Muscle layer of colon (tissue), 2 donors: ENCODE results near the gene DENND2A.
"Not testable (repeated sequence)": the region's sequence is repeated elsewhere in the genome, so short reads cannot be mapped to it uniquely, and the experiment has no call there.

Experiments used
- H3K27ac ChIP-seq: one replicate; pipeline ENCODE4 v1.7.0; 2013; ENCODE audit warnings: low read depth, mild to moderate bottlenecking, low read length, moderate library complexity
- H3K27me3 ChIP-seq, 2 donors: one replicate each; pipeline ENCODE4 v1.7.0; 2013; ENCODE audit warnings: low read length in 2 of 2, mild to moderate bottlenecking in 2 of 2; ENCODE audit not compliant: insufficient read depth in 2 of 2, control insufficient read depth in 1 of 2
- H3K36me3 ChIP-seq: one replicate; pipeline ENCODE4 v1.7.0; 2013; ENCODE audit warnings: mild to moderate bottlenecking, low read length; ENCODE audit not compliant: insufficient read depth
- H3K4me1 ChIP-seq: one replicate; pipeline ENCODE4 v1.7.0; 2013; ENCODE audit warnings: mild to moderate bottlenecking, low read length; ENCODE audit not compliant: insufficient read depth
- H3K4me3 ChIP-seq, 2 donors: one replicate each; pipeline ENCODE4 v1.7.0; 2013; ENCODE audit warnings: low read length in 2 of 2, low read depth in 1 of 2, mild to moderate bottlenecking in 1 of 2, moderate library complexity in 1 of 2
- H3K9ac ChIP-seq: one replicate; pipeline ENCODE4 v1.7.0; 2013; ENCODE audit warnings: low read length
- H3K9me3 ChIP-seq: one replicate; pipeline ENCODE4 v1.7.0; 2013; ENCODE audit warnings: mild to moderate bottlenecking, low read length
- donor health status: abdominal sarcoma.
- donor health status: Adenocarcinoma of cecum.

DENND2A gene

DNA sequence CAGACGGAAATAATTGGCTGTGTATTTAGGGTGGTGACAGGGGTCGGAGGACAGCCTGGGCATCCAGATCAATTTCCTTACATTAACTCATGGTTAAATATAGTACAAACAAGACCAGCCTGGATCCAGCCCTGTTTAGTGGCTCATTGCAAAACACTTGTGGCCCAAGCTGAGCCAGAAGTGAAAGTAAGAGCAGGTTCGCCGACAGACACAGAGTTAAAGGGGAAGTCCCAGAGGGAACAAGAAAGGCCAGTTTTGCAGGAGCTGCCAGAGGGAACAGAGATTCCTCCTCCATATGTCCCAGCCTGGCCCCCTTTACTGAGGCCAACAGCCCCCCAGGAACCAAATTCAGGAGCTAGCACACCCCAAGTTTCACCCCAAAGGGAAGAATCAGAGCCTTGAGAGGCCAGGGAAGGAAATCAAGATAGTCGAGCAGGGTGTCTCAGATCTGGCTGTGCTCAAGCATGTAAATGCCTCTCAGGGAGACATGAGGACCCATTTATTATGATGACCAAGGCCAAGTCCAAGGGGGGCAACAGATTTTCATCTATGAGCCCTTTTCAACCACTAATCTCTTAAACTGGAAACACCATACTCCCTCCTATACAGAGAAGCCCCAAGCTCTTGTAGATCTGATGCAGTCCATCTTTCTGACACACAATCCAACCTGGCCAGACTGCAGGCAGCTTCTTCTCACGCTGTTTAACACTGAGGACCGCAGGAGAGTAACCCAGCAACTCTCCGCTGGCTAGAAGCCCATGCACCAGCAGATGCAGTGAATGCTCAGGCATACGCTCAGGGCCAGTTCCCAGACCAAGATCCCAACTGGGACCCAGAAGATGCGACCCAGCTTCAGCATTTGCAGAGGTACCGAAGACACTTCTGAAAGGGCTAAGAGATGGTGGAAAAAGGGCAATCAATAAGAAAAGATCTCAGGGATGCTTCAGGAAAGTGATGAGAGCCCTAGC, 16.2 kb upstream of the DENND2A start:
- Histone ChIP-seq H3K9me3 (no peaks in the 10 kb centered on the region), H3K4me1 (peaks cover 22% of the 10 kb centered on the region), H3K27ac (no peak overlapping the region), H3K27me3 (no peaks in the 10 kb centered on the region), H3K36me3 (no peaks in the 10 kb centered on the region), H3K4me3 (peak overlapping the region; percentile 47), H3K9ac (no peak overlapping the region)

GRCh38 chr7:140655511-140656408, 15.1 kb upstream of the DENND2A start:
- Histone ChIP-seq H3K9ac (no peak overlapping the region), H3K9me3 (no peaks in the 10 kb centered on the region), H3K4me1 (peaks cover 22% of the 10 kb centered on the region), H3K4me3 (peak overlapping the region in 1 of 2 donors; percentile 47), H3K27ac (no peak overlapping the region), H3K36me3 (no peaks in the 10 kb centered on the region), H3K27me3 (no peaks in the 10 kb centered on the region)

DNA sequence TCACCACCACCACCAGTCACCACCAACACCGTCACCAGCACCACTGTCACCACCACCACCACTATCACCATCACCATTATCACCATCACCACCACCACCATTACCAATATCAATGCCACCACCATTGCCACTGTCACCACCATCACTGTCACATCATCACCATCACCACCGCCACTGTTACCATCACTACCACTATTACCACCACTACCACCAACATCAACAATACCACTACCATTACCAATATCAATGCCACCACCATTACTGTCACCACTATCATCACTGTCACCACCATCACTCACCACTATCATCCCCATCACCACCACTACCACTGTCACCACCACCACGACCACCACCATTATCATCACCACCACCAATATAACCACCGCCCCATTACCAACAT, 14.0 kb upstream of the DENND2A start:
- H3K4me3 ChIP-seq, result no peak overlapping the region
- no peaks in the 10 kb centered on the region for H3K9me3 ChIP-seq
- no peaks in the 10 kb centered on the region for H3K36me3 ChIP-seq
- H3K27ac ChIP-seq, result no peak overlapping the region
- peaks cover 22% of the 10 kb centered on the region for H3K4me1 ChIP-seq
- H3K9ac ChIP-seq, result no peak overlapping the region
- no peaks in the 10 kb centered on the region for H3K27me3 ChIP-seq

DNA sequence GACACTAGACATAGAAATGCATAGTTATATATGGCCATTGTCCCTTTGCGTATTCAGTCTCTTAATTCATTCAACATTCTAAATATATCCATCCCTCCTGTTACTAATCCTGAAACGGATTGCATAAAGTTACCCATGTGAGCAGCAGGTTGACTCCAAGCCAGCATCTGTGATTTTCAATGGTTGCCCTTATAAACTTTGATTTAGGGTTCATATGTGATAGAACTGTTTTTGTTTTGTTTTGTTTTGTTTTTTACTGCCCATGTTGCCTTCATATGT, 13.4 kb upstream of the DENND2A start:
- H3K9ac ChIP-seq, result no peak overlapping the region
- peaks cover 22% of the 10 kb centered on the region for H3K4me1 ChIP-seq
- no peaks in the 10 kb centered on the region for H3K9me3 ChIP-seq
- H3K36me3 ChIP-seq, result no peaks in the 10 kb centered on the region
- no peak overlapping the region for H3K4me3 ChIP-seq
- H3K27me3 ChIP-seq, result no peaks in the 10 kb centered on the region
- H3K27ac ChIP-seq, result no peak overlapping the region

DNA sequence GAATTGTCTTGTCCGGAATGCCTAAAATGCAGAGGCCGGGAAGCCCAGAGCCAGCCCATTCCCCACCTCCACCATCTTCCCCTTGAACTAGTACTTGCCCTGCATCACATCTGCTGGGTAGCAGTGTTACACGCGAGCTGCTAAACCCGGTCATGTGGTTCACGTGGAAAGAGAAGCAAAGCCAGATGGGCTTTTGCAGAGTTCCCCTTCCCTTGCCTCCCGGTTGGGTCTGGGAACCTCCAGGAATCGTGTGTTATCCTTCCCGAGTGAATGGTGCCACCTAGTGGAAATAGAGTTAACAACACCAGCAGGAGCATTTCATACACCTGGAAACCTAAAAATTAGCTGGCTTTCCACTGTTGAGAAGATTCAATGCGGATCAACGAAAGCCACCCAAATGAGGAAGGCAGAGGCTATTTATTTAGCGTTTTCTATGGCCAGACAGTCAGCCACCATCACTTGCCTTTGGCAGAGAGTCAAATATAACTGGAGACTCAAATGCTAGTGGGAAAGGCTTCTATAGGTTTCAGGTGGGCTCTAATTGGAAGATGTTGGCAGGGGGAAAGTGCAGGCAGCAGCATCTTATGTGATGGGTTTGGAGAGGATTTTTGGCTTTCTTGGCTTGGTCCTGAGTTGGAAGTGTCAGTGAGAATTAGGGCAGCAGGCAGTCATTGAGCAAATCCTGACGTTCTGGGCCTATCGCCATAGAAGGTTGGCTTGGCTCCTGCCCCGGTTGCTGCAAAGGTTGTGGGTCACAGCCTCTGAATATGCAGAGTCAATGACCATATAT, 12.9 kb upstream of the DENND2A start:
- H3K9me3 ChIP-seq, result no peaks in the 10 kb centered on the region
- H3K4me1 ChIP-seq, result peaks cover 22% of the 10 kb centered on the region
- H3K4me3 ChIP-seq, result no peak overlapping the region
- no peak overlapping the region for H3K9ac ChIP-seq
- no peaks in the 10 kb centered on the region for H3K36me3 ChIP-seq
- H3K27ac ChIP-seq, result no peak overlapping the region
- no peaks in the 10 kb centered on the region for H3K27me3 ChIP-seq

GRCh38 chr7:140650367-140650766, 9.8 kb upstream of the DENND2A start:
- H3K27me3 ChIP-seq, result no peaks in the 10 kb centered on the region
- H3K27ac ChIP-seq, result no peak overlapping the region
- H3K36me3 ChIP-seq, result no peaks in the 10 kb centered on the region
- H3K9me3 ChIP-seq, result no peaks in the 10 kb centered on the region
- peaks cover 14% of the 10 kb centered on the region for H3K4me1 ChIP-seq
- H3K9ac ChIP-seq, result no peak overlapping the region
- no peak overlapping the region for H3K4me3 ChIP-seq

GRCh38 chr7:140649556-140650205, 9.1 kb upstream of the DENND2A start:
- Histone ChIP-seq H3K27me3 (no peaks in the 10 kb centered on the region), H3K4me3 (no peak overlapping the region), H3K9ac (no peak overlapping the region), H3K4me1 (peaks cover 14% of the 10 kb centered on the region), H3K36me3 (no peaks in the 10 kb centered on the region), H3K9me3 (no peaks in the 10 kb centered on the region), H3K27ac (no peak overlapping the region)

DNA sequence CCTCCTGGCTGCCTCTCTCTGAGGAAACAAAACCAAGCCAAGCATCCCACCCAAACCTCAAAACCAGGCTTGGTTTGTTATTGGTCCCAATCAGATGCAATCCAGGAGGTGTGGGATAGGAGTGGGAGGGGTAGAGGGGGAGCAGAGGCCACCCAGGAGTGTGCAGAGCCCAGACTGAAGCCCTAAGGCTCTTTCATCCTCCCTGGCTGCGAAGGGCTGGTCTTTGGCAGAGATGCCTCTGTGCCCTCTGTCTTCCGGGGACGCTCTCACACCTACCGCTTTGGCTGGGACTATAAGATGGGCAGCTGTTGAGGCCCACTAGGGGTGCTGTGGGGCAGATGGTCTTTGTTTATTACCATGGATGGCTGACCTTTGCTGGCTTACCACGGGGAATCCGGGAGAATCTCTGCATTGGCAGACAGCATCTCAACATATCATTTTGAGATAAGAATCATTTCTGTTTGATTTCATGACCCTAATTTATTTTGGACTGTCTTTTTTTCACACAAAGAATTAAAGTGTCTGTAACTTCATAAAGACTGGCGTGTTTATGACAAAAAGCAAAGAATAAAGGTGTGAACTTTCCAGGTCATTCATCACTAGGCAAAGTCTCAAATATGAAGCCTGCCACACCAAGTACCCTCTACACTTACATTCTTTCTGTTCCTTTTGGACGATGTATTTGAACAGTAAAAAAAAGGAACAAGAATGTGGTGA, 6.5 kb upstream of the DENND2A start:
- H3K36me3 ChIP-seq, result no peaks in the 10 kb centered on the region
- H3K4me1 ChIP-seq, result peaks cover 8% of the 10 kb centered on the region
- H3K9me3 ChIP-seq, result no peaks in the 10 kb centered on the region
- H3K27me3 ChIP-seq, result no peaks in the 10 kb centered on the region
- H3K4me3 ChIP-seq, result no peak overlapping the region
- H3K9ac ChIP-seq, result no peak overlapping the region
- H3K27ac ChIP-seq, result no peak overlapping the region

GRCh38 chr7:140645166-140645900, 4.7 kb upstream of the DENND2A start:
- Histone ChIP-seq H3K9me3 (no peaks in the 10 kb centered on the region), H3K4me3 (no peak overlapping the region), H3K9ac (no peak overlapping the region), H3K27ac (no peak overlapping the region), H3K4me1 (peaks cover 16% of the 10 kb centered on the region), H3K27me3 (peaks cover 0 to 9% of the 10 kb centered on the region in 2 donors), H3K36me3 (no peaks in the 10 kb centered on the region)

DNA sequence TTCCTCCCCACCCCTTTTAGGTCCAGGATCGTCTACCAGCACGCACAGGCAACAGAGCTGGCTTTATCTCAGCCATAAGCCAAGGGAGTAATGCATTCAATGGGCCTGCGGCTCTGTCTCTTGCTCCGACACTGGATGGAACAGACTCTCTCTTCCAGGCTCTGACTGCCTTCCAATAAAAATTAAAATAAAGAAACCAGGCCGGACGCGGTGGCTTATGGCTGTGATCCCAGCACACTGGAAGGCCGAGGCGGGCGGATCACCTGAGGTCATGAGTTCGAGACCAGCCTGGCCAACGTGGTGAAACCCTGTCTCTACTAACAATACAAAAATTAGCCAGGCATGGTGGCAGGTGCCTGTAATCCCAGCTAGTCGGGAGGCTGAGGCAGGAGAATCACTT, 4.1 kb upstream of the DENND2A start:
- not testable (repeated sequence) for H3K36me3 ChIP-seq, H3K4me3 ChIP-seq, H3K27me3 ChIP-seq, H3K9me3 ChIP-seq, H3K27ac ChIP-seq, H3K9ac ChIP-seq
- peaks cover 16% of the 10 kb centered on the region for H3K4me1 ChIP-seq
